GM19239 (cell line): Measurements from ENCODE around the gene RAD1.
A peak's percentile ranks its signal among the peaks of the same experiment; 100 is the strongest.

Experiments used
- DNase-seq: peaks from one replicate; pipeline ENCODE4 v3.0.0; 2011; ENCODE audit warnings: low spot score; ENCODE audit not compliant: insufficient read length
- FAIRE-seq: peaks from 2 replicates; lab custom pipeline; 2011; peaks lifted over from hg19 to GRCh38; lab: Jason Lieb, UNC

RAD1 gene

DNA sequence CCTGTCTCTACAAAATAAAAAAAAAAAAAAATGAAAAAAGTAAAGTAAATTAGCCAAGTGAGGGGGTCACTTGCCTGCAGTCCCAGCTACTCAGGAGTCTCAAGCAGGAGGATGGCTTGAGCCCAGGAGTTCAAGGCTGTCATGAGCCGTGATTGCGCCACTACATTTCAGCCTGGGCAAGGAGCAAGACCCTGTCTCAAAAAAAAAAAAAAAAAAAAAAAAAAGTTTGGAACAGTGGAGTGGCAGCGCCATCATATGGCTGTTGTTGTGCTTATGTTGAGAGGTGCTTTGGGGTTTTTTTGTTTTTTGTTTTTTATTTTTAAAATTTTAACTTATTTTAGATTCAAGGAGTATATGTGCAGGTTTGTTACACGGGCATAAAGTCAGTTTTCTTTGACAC is 3.8 kb upstream of the RAD1 start:
- FAIRE-seq = no peak
- DNase-seq = no peak

DNA sequence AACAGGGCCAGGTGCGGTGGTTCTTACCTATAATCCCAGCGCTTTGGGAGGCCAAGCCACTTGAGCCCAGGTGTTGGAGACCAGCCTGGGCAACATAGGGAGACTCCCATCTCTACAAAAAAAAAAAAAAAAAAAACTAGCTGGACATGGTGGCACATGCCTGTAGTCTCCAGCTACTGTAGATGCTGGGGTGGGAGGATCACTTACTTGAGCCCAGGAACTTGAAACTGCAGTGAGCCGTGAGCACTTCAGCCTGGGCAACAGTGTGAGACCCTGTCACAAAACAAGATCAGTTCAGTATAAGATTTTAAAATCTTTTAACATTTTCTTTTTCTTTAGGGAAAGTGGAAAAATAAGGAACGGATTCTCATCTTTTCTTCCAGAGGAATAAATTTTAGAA is 2.7 kb upstream of the RAD1 start:
- no peak for DNase-seq
- no peak for FAIRE-seq

DNA sequence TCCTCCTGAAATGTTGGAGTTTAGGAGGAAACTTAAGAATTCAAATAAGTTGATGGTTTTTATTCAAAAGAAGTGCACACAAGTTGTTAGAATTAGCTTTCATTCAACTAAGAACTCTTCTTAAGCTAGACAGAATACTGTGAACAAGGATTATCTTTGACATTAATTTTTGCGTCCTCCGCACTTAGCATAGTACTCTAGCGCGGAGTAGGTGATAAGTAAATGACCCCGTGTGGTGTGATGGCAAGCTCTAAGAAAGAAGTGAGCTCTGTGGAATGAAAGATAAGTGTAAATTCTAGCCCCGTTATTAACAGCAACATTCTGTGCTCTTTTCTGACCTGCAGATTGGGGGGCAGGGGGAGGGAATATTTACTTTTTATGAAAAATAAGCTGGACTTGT is 1.2 kb upstream of the RAD1 start:
- no peak for FAIRE-seq
- no peak for DNase-seq

DNA sequence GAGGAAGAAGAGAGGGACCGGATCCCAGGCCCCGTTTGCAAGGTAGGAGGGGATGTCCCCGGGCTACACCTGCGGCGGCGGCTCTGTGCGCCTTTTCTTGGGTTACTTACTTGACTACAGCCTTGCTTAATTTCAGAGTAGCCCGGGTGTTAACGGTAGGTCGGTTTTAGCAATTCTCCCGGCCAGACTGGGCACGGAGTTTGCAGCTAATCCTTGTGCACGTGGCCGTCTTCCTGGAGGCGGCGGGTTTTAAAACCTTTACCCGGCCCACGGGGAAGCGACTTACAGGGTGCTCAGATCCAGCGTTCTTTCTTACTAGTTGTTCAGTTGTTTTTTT is 520 bp upstream of the RAD1 start:
- FAIRE-seq (no peak), DNase-seq (no peak)

DNA sequence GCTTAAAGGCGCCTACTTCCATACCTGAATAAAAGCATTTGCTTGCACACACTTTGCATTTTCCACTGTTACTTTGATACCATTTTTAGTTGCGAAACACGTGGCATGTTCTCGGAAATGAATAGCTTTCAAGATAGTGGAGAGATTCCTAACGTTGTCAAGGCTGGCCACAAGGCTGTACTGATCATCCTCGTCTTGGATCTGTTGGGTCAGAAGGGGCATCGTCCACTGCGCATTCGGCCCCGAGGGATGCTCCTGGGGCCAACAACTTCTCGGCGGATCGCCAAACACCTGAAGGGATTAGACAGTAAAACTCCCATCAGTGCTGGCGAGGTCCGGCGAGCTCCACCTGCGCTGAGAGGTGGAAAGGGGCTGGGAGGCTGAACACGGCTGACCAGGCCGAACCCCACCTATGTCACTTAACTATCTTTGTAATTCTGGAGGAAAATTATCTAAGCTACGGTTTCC is 599 bp downstream of the RAD1 start:
- DNase-seq (no peak), FAIRE-seq (peak; percentile 53)

DNA sequence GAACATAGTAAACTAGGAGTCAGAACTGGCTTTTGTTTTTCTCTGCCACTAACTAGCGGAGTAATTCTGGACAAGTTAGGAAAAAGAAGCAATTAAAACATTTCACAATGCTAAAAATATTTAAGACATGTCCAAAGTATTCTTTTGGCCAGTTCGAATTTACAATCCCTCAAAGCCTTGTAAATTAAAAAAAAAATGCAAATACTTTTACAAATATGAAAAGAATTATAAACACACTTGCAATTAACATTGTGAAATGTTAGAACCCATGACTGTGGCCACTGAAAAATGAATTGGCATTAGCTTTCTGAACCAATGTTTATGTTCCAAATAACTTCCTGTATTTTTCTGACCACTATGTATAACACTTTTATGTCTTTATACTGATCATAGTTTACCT is 2.2 kb downstream of the RAD1 start:
- FAIRE-seq (no peak), DNase-seq (no peak)

DNA sequence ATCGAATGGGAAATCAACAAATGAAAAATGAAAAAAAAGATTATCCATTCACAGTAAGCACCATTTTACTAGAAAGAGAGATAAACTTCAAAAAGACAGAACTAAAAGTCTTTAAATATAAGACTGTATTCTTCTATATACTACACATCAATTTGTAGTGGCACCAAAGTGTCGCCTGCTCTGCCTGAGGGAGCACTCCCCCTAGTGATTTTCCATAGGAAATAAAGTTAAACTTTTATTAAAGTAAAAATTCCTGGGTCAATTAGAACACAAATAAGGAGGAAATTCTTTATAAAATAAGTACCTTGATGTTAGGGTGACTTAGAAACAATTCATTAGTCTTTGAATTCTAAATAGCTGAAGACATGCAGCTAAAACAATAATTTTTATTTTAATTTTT is 9.7 kb downstream of the RAD1 start:
- FAIRE-seq (no peak), DNase-seq (no peak)

DNA sequence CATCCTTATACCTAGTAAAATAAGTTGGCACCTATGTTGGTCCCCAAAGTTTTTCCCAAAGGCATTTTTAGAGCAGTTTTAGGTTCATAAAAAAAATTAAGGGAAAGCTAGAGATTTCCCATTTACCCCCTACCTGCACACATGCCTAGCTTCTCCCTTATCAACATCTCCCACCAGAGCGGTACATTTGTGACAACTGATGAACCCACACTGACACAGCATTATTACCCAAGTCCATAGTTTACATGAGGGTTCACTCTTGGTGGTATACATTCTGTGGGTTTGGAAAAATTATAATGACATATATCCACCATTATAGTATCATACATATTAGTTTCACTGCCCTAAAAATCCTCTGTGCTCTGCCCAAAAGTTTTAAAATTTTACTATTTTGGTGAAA is 12.0 kb downstream of the RAD1 start:
- no peak for DNase-seq
- no peak for FAIRE-seq

DNA sequence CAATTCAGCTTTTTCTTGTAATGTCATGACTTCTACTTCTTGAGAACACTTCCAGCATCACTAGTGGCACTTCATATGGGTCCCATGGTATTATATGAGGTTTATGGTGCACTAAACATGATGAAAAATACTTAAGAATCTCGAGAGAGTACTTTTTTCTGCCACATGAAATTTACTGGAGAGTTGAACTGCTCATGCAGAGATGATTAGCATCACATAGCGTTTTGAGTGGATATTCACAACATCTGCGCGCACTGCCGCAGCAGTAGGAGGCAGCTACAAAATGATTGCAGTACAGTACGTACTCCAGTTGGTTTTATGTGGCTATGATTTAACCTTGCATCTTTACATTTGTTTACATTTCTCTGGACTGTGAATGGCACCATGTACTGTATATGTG is 14.7 kb downstream of the RAD1 start:
- FAIRE-seq (no peak), DNase-seq (no peak)

DNA sequence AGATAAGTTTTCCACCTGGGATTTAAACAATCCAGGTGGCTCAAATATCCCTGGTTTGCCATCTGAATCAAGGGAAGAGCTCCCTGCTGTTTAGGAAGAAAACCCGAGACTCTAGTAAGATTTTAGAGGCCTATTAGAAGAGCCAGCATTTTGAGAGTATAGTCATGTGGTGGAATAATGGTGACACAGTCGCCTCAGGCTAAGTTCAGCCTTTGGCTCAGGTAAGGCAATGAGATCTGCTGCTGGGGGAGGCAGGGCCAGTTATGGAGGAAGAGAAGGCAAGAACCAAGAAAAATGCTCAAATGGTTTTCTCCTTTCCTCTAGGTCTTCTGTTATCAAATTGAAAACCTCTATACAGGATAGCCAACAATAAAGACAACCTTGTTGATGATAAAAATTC is 16.2 kb downstream of the RAD1 start:
- FAIRE-seq (no peak), DNase-seq (no peak)

DNA sequence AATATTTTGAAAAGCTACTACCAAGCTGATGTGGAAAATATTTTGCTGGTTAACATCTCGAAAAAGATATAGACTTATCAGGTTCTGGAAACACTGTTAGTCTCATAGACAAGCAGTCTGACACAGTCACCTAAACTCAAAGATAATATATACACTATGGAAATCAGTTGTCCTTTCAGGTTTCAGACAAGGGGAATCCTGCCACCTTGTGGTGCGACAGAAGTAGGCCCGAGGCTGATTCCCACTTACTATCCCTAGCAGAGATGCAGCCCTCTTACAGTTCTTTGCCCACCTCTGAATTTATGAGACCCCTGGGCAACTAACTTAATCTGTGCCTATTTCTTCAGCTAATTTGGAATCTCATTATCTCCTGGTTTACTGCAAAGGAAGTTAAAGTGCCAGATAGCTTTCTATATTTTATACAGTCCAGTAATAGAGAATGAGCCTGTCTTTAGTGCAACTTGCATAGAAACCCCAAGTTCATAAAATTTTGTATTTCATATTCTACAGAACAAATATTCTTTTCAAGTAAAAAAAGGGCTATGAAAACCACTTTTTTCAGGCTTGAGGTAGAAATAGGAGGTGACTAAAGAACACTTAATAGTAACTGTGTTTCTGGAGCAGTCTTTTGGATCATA is 16.9 kb downstream of the RAD1 start:
- FAIRE-seq (peak; percentile 94), DNase-seq (peak; percentile 26)

DNA sequence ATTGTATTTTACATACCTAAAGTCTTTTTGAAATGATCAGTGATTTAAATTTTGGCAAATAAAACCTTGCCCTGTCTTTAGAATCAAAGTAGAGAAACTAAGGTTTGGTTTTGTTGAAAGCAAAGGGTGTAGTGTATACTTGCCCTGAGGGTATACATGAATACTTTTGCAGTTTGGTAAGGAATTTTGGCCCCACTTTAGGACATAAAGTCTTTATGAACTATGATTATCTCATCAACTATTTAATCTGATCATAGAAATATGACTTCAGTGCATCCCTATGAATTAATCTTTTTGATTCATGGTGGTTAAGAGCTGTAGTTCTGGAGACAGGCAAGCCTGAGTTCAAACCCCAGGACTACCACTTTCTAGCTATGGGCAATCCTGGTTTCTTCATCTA is 17.7 kb downstream of the RAD1 start:
- FAIRE-seq = no peak
- no peak for DNase-seq

DNA sequence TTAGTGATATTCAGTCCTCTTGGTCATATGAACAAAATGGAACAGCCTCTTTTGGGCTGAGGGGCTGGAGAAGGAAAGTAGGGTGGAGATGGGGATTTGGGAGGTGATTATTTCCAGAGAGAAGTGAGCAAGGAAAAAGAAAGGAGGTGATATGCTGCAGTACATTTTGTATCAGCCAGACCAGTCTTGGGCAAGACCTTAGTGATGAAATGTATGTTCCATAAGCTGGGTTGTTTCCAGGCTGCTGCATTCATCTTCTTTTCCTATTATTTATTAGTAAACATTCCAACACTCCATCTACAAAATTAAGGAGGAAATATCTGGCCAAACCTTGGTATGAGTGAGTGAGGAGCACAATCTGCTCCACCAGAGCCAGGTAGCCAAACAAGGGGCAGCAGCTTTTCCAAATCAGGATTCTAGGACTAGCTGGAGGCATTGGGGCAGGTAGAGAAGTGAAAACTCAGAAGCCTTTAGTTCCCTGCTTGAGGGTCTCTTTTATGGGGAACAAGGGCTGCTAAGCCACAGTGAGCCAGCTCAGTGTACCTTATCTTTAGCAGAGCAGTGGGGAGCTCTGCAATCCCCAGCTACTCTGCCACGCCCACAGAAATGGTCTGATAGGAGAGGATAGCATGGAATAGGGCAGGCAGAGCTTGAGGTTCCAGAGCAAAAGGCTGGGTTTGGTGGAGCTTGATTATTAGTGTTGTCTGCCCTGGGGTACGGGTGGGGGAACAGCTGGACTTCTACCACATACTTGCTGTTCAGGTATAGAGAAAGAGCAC is 19.5 kb downstream of the RAD1 start:
- DNase-seq = no peak
- FAIRE-seq = no peak

DNA sequence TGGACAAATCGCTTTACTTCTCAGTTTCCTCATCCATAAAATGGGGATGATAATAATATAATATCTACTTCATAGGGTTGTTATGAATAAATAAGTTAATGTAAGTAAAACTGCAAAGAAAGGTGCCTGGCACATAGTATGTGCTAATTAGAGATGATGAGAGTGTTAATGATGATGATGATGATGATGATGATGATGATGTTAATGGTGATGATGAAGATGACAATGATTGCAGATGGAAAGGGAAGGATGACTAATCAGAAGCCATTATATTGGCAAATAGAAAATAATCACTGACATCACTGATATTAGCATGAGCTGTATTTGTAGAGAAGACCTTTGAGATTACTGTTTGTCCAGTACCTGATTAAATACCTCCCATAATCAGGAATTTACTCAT is 20.6 kb downstream of the RAD1 start:
- DNase-seq (no peak), FAIRE-seq (no peak)

DNA sequence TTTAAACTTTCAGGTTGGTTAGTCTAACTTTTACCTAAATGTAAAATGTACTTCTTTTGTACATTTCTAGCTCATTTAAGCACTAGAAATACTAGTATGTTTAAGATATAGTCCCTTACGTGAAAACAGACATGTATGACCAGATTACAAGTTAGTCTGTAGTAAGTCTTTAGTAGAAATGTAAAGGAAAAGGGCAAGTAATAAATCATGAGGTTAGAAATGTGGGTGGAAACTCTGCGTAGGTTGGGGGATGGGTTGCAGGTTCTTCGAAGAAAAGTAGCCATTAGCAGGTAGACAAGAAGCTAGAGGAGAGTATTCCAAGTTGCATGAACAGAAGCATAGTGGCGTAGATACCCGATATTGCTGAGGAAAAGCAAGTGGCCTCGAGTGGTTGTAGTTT is 22.9 kb downstream of the RAD1 start:
- FAIRE-seq = no peak
- no peak for DNase-seq

DNA sequence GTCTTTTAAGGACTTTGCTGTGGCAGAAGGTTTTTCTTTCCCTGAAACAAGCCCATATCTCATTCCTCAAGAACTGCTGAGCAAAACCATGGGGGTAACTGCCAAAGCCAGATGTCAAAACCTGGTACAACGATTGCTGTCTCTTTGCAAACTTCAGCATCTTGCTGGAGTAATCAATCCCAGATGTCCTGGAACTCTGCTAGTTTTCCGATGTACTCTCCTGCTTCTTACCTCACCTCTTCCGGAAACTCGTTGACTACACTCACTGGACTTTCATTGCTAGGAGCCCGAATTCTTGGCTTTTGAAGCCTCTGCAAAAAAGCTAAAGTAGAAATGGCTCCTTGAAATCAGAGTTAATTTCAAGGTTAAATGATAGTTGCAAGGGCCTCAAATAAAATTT is 23.3 kb downstream of the RAD1 start:
- FAIRE-seq = no peak
- no peak for DNase-seq

DNA sequence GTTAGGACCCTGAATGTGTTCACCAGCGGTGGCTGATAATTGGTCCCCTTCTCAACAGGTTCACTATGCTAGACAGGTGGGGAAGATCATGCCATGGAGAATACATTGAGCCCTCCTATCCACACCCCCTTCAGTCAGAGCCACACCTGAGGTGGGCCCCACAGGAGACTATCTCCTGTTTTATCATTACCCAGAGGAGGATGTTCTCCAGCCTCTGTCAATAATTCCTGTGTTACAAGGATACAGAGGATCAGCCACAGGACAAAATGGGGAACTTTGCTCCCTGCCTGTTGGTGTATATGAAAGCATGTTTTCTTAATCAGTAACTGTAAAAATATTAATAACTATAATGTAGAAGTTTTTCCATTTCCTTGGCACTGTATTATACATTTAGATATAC is 25.9 kb downstream of the RAD1 start:
- DNase-seq = no peak
- FAIRE-seq = no peak

DNA sequence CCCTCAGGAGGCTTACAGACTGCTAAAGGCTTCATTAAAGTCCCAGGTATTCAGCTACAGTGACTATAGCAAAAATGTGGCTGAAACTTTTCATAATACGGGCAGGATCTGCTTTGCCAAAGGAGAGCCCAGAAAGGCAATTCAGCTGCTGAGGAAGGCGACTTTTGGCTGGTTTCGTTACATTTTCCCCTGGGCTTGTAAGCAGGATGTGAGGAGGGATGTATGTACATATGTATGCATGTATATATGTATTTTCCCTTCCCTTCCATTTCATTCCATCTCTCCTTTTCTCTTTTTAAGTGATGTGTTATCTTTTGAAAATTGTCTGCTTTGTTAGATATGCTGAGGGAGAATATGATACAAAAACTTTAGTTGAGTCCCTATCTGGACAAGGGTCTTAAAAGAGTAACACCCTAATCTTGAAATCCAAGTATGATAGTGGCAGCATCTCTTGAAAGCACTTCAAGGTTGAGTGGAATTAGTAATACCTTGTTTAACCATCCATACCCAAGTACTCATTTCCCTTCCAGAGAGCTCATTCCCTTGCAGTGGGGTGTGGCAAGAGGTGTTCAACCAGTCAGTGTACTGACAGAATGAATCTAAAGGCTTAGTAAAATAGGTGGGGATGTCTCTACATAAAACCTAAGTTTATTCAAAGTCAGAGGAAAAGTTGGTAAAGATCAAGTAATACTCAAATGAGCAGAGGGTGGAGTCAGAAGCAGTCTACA is 28.7 kb downstream of the RAD1 start:
- FAIRE-seq (no peak), DNase-seq (no peak)

DNA sequence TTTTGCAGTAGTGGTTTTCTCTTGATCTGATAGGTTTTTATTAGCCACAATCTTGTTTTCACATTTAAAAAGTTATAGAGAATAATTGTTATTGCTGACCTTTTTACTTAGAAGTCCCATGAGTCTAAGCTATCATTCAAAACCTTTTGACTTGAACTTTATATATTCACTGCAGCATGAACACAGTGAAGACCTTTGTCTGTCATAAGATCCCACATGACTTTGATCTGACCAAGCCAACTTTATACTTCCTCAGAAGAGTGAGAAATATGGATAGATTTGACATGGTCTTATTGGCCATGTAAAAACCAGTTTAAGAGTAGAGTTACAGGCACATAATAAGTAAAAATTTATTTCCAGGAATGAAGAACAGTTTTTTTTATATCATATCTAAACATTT is 34.1 kb downstream of the RAD1 start:
- FAIRE-seq = no peak

DNA sequence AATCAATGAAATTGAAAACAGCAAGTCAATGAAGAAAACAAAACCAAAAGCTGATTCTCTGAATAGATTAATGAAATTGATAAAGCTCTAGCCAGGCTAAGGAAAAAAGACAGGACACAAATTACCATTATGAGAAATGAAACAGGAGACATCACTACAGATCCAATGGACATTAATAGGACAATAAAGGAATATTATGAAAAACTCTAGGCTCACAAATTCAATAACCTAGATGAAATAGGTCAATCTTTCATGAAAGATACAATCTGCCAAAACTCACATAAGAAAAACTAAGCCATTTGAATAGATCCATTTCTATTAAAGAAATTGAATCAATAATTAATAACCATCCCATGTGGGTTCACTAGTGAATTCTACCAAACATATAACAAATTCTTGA is 39.0 kb downstream of the RAD1 start:
- no peak for DNase-seq
- FAIRE-seq = no peak

More for the DNA sequence above, 34.1 kb downstream of the RAD1 start:
- DNase-seq = no peak

DNA sequence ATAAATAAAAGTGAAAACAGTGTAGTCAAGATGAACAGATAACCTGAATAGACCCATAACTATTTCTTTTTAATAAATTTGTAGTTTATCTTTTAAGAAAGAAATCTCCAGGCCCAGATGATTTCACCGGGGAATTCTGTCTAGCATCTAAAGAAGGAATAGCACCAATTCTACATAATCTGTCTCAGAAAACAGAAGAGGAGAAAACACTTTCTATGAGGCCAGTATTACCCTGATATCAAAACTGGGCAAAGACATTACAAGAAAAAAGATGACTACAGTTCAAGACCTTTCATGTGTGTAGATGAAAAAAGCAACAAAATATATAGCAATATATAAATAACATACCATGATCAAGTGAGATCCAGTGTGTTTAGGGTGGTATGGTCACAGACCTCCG is 44.9 kb downstream of the RAD1 start:
- DNase-seq (no peak), FAIRE-seq (no peak)

DNA sequence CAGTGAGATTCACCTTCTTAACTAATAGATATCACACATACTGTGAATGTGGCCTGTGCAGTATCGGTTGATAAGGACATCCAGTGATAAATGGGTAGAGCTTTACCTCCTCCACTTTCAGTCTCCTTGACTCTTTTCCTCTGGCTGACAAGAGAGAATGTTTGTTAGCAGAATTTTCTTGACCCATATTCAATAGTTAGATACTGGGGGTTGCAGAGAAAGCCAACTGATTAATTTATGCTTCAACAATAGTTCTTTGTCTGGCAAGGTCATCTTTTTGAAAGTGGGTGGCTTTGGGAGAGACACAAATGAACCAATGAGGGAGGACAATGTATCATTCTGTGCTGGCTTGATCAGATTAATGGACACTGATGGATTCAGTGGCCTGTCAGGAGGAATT is 46.0 kb downstream of the RAD1 start:
- DNase-seq = no peak
- FAIRE-seq = no peak
